Lung (tissue), 12 donors: ENCODE results near the gene SDCBP2. TPM values are rescaled to one million over a fixed set of nuclear protein-coding genes. Genes with fewer than 3 reads are reported as not detected.

Experiments
- ATAC-seq: fragments of 200-7000 bp; cut with Tn5 transposase; one replicate; pipeline ENCODE4 v1.9.1; 2020; ENCODE audit warnings: moderate number of reproducible peaks; ENCODE audit not compliant: insufficient read depth, low FRiP score
- DNase-seq, 3 donors: peaks; one replicate each; pipeline ENCODE4 v3.0.0-alpha.2; 2013 to 2017
- H3K27ac ChIP-seq, 2 donors: one replicate each; pipeline ENCODE4 v1.5.1; 2013; ENCODE audit warnings: mild to moderate bottlenecking in 2 of 2, moderate library complexity in 2 of 2, control low read depth in 1 of 2, inconsistent platforms in 1 of 2, low read depth in 1 of 2, low read length in 1 of 2
- H3K27me3 ChIP-seq, 3 donors: one replicate each; pipeline ENCODE4 v1.5.1; 2013; ENCODE audit warnings: low read length in 2 of 3; ENCODE audit not compliant: control insufficient read depth in 3 of 3, insufficient read depth in 3 of 3
- H3K36me3 ChIP-seq, 4 donors: one replicate each; pipeline ENCODE4 v1.5.1; 2013; ENCODE audit warnings: low read length in 4 of 4, mild to moderate bottlenecking in 1 of 4, moderate library complexity in 1 of 4; ENCODE audit not compliant: control insufficient read depth in 4 of 4, insufficient read depth in 4 of 4
- H3K4me1 ChIP-seq, 5 donors: one replicate each; pipeline ENCODE4 v1.5.1; 2013; ENCODE audit warnings: low read length in 5 of 5, mild to moderate bottlenecking in 2 of 5, moderate library complexity in 1 of 5; ENCODE audit not compliant: control insufficient read depth in 5 of 5, insufficient read depth in 5 of 5
- H3K4me3 ChIP-seq: one replicate; pipeline ENCODE4 v1.5.1; 2013; ENCODE audit warnings: mild to moderate bottlenecking, control low read depth, moderate library complexity
- H3K9ac ChIP-seq, 2 donors: one replicate each; pipeline ENCODE4 v1.5.1; 2013; ENCODE audit warnings: low read length in 2 of 2, control low read depth in 1 of 2; ENCODE audit not compliant: insufficient read depth in 1 of 2
- H3K9me3 ChIP-seq, 4 donors: one replicate each; pipeline ENCODE4 v1.5.1; 2013; ENCODE audit warnings: low read length in 3 of 4, mild to moderate bottlenecking in 1 of 4, moderate library complexity in 1 of 4; ENCODE audit not compliant: control insufficient read depth in 4 of 4, insufficient read depth in 3 of 4
- CTCF ChIP-seq: IDR thresholded peaks from 2 replicates; pipeline ENCODE4 v1.5.1; 2012; ENCODE audit warnings: mild to moderate bottlenecking; ENCODE audit errors: control extremely low read depth, extremely low read depth
- WGBS, 2 donors: extraction: QIAGEN DNeasy Blood & Tissue Kit; methylation state at CpG; one replicate each; pipeline ENCODE4 v1.1.7; 2013; 5-methylcytosine and 5-hydroxymethylcytosine counted together
- polyA plus RNA-seq, 2 donors: library from polyadenylated mRNA; stranded (reverse); fragments of 200-250 nt; gene quantifications; one replicate each; pipeline ENCODE4 v1.2.1, GENCODE V29; 2013
- total RNA-seq, 2 donors: library from RNA; depleted of rRNA in 1 of 2; stranded (reverse); fragments of >200 nt in 1 of 2; gene quantifications; one replicate each; pipeline ENCODE4 v1.2.1, GENCODE V29; 2014 to 2021
- donor health status: control.
- donor health status: control.
- donor health status: Bipolar disorder and iron deficiency.
- donor health status: healthy.
- donor health status: DM: yes; HTN: yes; CAD: no.

The SDCBP2 gene
- total and polyA plus RNA-seq, 4 donors = 3.5 to 18.1 (median 12.5) TPM

DNA sequence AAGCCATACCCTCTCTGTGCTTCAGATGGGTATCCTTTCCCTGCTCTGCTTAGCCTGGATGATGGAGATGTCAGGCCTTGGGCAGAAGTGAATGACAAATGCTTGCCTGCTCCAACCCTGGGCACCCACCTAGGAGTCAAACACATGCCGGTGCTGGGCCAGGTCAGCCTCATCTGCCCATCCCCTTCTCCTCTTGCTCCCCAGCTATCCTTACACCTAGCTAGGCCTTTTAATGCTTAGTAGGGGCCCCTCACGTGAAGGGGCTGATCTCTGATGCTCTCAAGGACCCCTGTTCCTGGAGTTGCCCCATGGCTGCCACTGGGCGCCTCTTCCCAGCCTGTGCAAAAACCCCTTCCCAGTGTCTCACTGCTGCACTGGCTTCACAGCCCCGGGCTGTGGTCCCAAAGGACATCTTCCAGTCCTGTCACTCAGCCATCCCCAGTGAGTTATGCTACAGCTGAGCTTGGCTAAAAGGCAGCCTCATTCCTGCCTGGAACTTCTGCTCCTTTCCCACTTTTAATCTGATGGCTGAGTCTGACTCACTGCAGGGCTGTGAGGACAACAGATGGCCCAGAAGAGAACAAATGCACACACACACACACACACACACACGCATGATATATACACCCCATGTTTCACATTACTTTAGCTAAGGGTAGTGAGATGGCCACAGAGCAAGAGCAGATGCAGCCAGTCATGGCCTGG, 12.8 kb upstream of the SDCBP2 start:
- no peak overlapping the region for H3K4me3 ChIP-seq
- no peaks in the 10 kb centered on the region for H3K36me3 ChIP-seq

GRCh38 chr20:1338801-1339200, 9.9 kb upstream of the SDCBP2 start:
- Histone ChIP-seq H3K4me1 (peaks cover 0 to 16% (median 5%) of the 10 kb centered on the region in 5 donors), H3K9me3 (no peaks in the 10 kb centered on the region), H3K9ac (no peak overlapping the region), H3K36me3 (no peaks in the 10 kb centered on the region), H3K4me3 (no peak overlapping the region), H3K27ac (peak overlapping the region in 1 of 2 donors; percentile 0), H3K27me3 (no peaks in the 10 kb centered on the region)
- DNase-seq (no peak), ATAC-seq (no peak)
- WGBS, 2 donors = 88 to 92% methylated on average over 4 of the region's 4 CpGs
- TF ChIP-seq CTCF = no peak

More for the DNA sequence above, 12.8 kb upstream of the SDCBP2 start:
- 91 to 92% methylated on average over 5 of the region's 5 CpGs for WGBS, 2 donors
- Histone ChIP-seq H3K9me3 (no peaks in the 10 kb centered on the region), H3K27ac (no peak overlapping the region), H3K4me1 (peaks cover 0 to 11% (median 2%) of the 10 kb centered on the region in 5 donors), H3K9ac (no peak overlapping the region), H3K27me3 (no peaks in the 10 kb centered on the region)
- DNase-seq (no peak), ATAC-seq (no peak)
- TF ChIP-seq CTCF = no peak

DNA sequence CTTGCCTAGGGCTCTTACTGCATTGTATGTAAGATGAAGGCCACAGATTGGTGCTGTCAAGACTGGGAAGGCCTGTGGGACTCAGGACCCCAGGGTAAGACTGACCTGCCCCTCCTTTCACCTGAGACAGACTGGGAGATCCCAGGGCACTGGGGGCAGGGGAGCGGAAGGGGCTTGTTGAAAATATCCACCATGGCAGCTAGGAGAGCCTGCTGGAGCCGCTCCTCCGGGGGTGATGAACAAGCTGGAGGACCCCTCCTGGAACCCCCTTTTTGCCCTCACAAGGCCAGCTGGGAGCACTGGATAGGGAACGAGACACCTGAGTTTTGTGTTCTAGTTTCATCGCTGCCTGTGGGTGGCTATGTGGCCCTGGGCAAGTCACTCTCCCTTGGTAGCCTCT, 9.2 kb upstream of the SDCBP2 start:
- Histone ChIP-seq H3K27me3 (no peaks in the 10 kb centered on the region), H3K9me3 (no peaks in the 10 kb centered on the region), H3K9ac (no peak overlapping the region), H3K27ac (peak overlapping the region; percentile 58 to 70), H3K4me3 (no peak overlapping the region), H3K36me3 (no peaks in the 10 kb centered on the region), H3K4me1 (peaks cover 0 to 22% (median 5%) of the 10 kb centered on the region in 5 donors)
- no peak for ATAC-seq
- no peak for TF ChIP-seq CTCF
- WGBS, 2 donors = 99 to 100% methylated on average over 5 of the region's 5 CpGs
- DNase-seq = no peak
